WTC11 (cell line): ENCODE data around the gene GOLGA8J. TPM values are rescaled to one million over a fixed set of nuclear protein-coding genes. Genes with fewer than 3 reads are reported as not detected.

Experiments
- ATAC-seq: fragments of 200-7000 bp; cut with Tn5 transposase; 2 replicates; pipeline ENCODE4 v1.10.0; 2021; ENCODE audit warnings: mild to moderate bottlenecking, moderate library complexity
- CTCF ChIA-PET: fragments of 300-600 bp; sonication (Branson Sonifier 250); formaldehyde crosslinking; loops from one replicate; lab custom pipeline; 2021; ENCODE audit warnings: antibody characterized with exemption; lab: Charles Lee
- POLR2A ChIA-PET: fragments of 350-600 bp; sonication (Branson Sonifier 250); formaldehyde crosslinking; loops from one replicate; lab custom pipeline; 2021; ENCODE audit warnings: antibody characterized with exemption; lab: Charles Lee
- DNase-seq: peaks from one replicate; pipeline ENCODE4 v3.0.0; 2021; ENCODE audit warnings: low spot score
- H3K27ac Mint-ChIP-seq: 2 replicates; pipeline ENCODE4 v1.8.0; 2021; ENCODE audit warnings: mixed read lengths
- H3K27me3 Mint-ChIP-seq: 2 replicates; pipeline ENCODE4 v1.8.0; 2021; ENCODE audit warnings: low read depth, mild to moderate bottlenecking, moderate library complexity, mixed read lengths
- H3K36me3 Mint-ChIP-seq: 2 replicates; pipeline ENCODE4 v1.8.0; 2021; ENCODE audit warnings: mixed read lengths
- H3K4me1 Mint-ChIP-seq: 2 replicates; pipeline ENCODE4 v1.8.0; 2022; ENCODE audit warnings: mixed read lengths
- H3K4me3 Mint-ChIP-seq: 2 replicates; pipeline ENCODE4 v1.8.0; 2021; ENCODE audit warnings: mild to moderate bottlenecking, moderate library complexity, mixed read lengths
- H3K9me3 Mint-ChIP-seq: 2 replicates; pipeline ENCODE4 v1.8.0; 2021; ENCODE audit warnings: mixed read lengths
- ATF1 ChIP-seq: sonication (generic); formaldehyde crosslinking; IDR thresholded peaks from 2 replicates; pipeline ENCODE4 v1.8.1; 2023; ENCODE audit warnings: mild to moderate bottlenecking, moderate library complexity, missing genetic modification reagents
- GABPB1 ChIP-seq: sonication (generic); formaldehyde crosslinking; IDR thresholded peaks from 2 replicates; pipeline ENCODE4 v1.8.1; 2023; ENCODE audit warnings: mild to moderate bottlenecking, missing genetic modification reagents
- HMGA2 ChIP-seq: fragments of 250-450 bp; sonication (Bioruptor Pico); IDR thresholded peaks from 2 replicates; pipeline ENCODE4 v1.4.0; 2021; ENCODE audit warnings: mild to moderate bottlenecking, moderate library complexity
- MXD4 ChIP-seq: fragments of 250-450 bp; sonication (Bioruptor Pico); IDR thresholded peaks from 2 replicates; pipeline ENCODE4 v1.8.0; 2021; ENCODE audit warnings: mild to moderate bottlenecking, moderate library complexity, borderline replicate concordance
- NR2C2 ChIP-seq: sonication (generic); formaldehyde crosslinking; IDR thresholded peaks from 2 replicates; pipeline ENCODE4 v1.8.0; 2022; ENCODE audit warnings: mild to moderate bottlenecking, missing genetic modification reagents
- PRRX2 ChIP-seq: fragments of 250-450 bp; sonication (Bioruptor Pico); IDR thresholded peaks from 2 replicates; pipeline ENCODE4 v1.8.0; 2021; ENCODE audit warnings: mild to moderate bottlenecking
- RELA ChIP-seq: sonication (generic); formaldehyde crosslinking; IDR thresholded peaks from 2 replicates; pipeline ENCODE4 v1.8.1; 2022; ENCODE audit warnings: missing genetic modification reagents, mild to moderate bottlenecking, borderline replicate concordance
- ZNF423 ChIP-seq: fragments of 250-450 bp; sonication (Bioruptor Pico); IDR thresholded peaks from 2 replicates; pipeline ENCODE4 v2.1.2; 2022; ENCODE audit warnings: mild to moderate bottlenecking, moderate library complexity
- total RNA-seq: library from RNA; stranded (reverse); gene quantifications from 3 replicates; pipeline ENCODE4 v1.2.3, GENCODE V29; 2021
- TF ChIP-seq, protein P1 (sequence below): sonication (generic); formaldehyde crosslinking; IDR thresholded peaks from 2 replicates; pipeline ENCODE4 v1.8.0; 2023; ENCODE audit warnings: missing genetic modification reagents, mild to moderate bottlenecking, borderline replicate concordance
- TF ChIP-seq, protein P2 (sequence below): sonication (generic); formaldehyde crosslinking; IDR thresholded peaks from 2 replicates; pipeline ENCODE4 v1.8.1; 2022; ENCODE audit warnings: mild to moderate bottlenecking, moderate library complexity, missing genetic modification reagents
- TF ChIP-seq, protein P3 (sequence below): sonication (generic); formaldehyde crosslinking; IDR thresholded peaks from 2 replicates; pipeline ENCODE4 v1.8.1; 2023; ENCODE audit warnings: mild to moderate bottlenecking, missing genetic modification reagents
- TF ChIP-seq, protein P4 (sequence below): fragments of 250-450 bp; sonication (Bioruptor Pico); IDR thresholded peaks from 2 replicates; pipeline ENCODE4 v1.9.0; 2021; ENCODE audit warnings: mild to moderate bottlenecking
- TF ChIP-seq, protein P5 (sequence below): sonication (generic); formaldehyde crosslinking; IDR thresholded peaks from 2 replicates; pipeline ENCODE4 v1.8.1; 2022; ENCODE audit warnings: mild to moderate bottlenecking, missing genetic modification reagents, moderate library complexity, borderline replicate concordance
- TF ChIP-seq, protein P6 (sequence below): fragments of 250-450 bp; sonication (Bioruptor Pico); IDR thresholded peaks from 2 replicates; pipeline ENCODE4 v1.8.0; 2021; ENCODE audit warnings: mild to moderate bottlenecking
- TF ChIP-seq, protein P7 (sequence below): fragments of 250-450 bp; sonication (Bioruptor Pico); conservative IDR thresholded peaks from 2 replicates; pipeline ENCODE4 v1.9.0; 2021; ENCODE audit warnings: mild to moderate bottlenecking

GOLGA8J gene
- total RNA-seq, 1 experiment from 2014 or later, result 0.33 TPM

DNA sequence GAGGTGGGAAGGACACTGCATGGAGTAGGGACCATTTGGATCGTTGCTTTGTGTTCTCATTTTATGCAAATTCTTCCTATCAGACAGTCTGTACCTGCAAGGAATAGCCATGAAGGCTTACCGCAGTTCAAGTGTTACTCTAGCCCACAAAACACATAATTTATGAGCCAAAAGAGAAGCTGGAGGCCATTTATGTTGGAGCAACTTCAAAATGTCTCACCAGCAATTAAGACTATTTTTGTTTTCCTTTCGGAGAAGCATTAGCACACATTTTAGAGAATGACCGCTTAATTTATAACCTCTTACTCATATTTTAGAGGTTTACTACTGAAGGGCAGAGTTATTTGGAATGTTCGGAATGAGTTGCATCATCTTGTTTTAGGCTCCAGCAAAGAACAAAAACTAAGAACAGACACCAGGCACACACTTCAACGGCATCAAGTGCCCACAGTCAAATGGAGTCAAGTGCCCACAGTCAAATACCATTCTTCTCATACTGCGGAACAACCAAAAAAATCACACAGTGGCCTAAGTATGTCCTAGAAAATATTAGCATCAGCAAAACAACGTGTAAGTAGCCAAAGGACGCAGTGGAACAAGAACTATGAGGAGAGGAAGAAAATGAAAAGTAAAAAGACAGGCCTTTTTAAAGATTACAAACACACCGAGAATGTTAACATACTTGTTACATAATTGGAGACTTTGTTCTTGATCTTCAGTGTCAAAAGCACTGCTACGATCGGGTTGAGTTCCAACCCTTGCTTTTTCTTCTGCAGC is 17.5 kb upstream of the GOLGA8J start (continued):
- TF ChIP-seq, protein P1, sequence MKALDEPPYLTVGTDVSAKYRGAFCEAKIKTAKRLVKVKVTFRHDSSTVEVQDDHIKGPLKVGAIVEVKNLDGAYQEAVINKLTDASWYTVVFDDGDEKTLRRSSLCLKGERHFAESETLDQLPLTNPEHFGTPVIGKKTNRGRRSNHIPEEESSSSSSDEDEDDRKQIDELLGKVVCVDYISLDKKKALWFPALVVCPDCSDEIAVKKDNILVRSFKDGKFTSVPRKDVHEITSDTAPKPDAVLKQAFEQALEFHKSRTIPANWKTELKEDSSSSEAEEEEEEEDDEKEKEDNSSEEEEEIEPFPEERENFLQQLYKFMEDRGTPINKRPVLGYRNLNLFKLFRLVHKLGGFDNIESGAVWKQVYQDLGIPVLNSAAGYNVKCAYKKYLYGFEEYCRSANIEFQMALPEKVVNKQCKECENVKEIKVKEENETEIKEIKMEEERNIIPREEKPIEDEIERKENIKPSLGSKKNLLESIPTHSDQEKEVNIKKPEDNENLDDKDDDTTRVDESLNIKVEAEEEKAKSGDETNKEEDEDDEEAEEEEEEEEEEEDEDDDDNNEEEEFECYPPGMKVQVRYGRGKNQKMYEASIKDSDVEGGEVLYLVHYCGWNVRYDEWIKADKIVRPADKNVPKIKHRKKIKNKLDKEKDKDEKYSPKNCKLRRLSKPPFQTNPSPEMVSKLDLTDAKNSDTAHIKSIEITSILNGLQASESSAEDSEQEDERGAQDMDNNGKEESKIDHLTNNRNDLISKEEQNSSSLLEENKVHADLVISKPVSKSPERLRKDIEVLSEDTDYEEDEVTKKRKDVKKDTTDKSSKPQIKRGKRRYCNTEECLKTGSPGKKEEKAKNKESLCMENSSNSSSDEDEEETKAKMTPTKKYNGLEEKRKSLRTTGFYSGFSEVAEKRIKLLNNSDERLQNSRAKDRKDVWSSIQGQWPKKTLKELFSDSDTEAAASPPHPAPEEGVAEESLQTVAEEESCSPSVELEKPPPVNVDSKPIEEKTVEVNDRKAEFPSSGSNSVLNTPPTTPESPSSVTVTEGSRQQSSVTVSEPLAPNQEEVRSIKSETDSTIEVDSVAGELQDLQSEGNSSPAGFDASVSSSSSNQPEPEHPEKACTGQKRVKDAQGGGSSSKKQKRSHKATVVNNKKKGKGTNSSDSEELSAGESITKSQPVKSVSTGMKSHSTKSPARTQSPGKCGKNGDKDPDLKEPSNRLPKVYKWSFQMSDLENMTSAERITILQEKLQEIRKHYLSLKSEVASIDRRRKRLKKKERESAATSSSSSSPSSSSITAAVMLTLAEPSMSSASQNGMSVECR, result no peak
- TF ChIP-seq, protein P2, sequence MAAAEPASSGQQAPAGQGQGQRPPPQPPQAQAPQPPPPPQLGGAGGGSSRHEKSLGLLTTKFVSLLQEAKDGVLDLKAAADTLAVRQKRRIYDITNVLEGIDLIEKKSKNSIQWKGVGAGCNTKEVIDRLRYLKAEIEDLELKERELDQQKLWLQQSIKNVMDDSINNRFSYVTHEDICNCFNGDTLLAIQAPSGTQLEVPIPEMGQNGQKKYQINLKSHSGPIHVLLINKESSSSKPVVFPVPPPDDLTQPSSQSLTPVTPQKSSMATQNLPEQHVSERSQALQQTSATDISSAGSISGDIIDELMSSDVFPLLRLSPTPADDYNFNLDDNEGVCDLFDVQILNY (CRISPR knock-in tag), result no peak
- TF ChIP-seq, protein P3, sequence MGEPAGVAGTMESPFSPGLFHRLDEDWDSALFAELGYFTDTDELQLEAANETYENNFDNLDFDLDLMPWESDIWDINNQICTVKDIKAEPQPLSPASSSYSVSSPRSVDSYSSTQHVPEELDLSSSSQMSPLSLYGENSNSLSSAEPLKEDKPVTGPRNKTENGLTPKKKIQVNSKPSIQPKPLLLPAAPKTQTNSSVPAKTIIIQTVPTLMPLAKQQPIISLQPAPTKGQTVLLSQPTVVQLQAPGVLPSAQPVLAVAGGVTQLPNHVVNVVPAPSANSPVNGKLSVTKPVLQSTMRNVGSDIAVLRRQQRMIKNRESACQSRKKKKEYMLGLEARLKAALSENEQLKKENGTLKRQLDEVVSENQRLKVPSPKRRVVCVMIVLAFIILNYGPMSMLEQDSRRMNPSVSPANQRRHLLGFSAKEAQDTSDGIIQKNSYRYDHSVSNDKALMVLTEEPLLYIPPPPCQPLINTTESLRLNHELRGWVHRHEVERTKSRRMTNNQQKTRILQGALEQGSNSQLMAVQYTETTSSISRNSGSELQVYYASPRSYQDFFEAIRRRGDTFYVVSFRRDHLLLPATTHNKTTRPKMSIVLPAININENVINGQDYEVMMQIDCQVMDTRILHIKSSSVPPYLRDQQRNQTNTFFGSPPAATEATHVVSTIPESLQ (CRISPR knock-in tag), result no peak
- no peak for TF ChIP-seq MXD4 (CRISPR knock-in tag)

DNA sequence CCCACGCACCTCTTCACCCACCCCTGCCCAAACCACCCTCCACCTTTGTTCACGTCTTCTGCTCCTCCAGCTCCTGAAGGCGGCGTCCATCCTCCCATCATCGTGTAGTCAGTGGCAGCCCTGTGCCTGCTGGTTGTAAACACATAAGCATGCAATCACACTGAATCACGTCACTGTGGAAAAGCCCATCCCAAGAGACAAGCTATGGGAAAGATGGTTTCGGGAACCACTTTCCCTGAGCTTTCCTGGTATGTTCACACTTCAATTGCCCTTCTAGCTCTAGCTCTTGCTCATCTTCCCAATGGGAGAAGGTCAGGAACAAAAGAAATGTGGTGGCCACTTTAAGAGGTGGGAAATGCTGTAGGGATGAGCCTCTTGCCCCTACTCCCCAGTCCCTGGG is 14.4 kb upstream of the GOLGA8J start:
- ATAC-seq (no peak), DNase-seq (no peak)
- Mint-ChIP-seq H3K27ac (no peak overlapping the region), H3K9me3 (no peaks in the 10 kb centered on the region; the same call in 1 of the 2 replicates), H3K4me3 (no peak overlapping the region), H3K4me1 (peaks cover 3% of the 10 kb centered on the region), H3K36me3 (no peaks in the 10 kb centered on the region), H3K27me3 (peaks cover 3% of the 10 kb centered on the region; the same call in 1 of the 2 replicates)
- CTCF ChIA-PET, result no interaction called here
- POLR2A ChIA-PET, result no interaction called here
- TF ChIP-seq, protein P4, sequence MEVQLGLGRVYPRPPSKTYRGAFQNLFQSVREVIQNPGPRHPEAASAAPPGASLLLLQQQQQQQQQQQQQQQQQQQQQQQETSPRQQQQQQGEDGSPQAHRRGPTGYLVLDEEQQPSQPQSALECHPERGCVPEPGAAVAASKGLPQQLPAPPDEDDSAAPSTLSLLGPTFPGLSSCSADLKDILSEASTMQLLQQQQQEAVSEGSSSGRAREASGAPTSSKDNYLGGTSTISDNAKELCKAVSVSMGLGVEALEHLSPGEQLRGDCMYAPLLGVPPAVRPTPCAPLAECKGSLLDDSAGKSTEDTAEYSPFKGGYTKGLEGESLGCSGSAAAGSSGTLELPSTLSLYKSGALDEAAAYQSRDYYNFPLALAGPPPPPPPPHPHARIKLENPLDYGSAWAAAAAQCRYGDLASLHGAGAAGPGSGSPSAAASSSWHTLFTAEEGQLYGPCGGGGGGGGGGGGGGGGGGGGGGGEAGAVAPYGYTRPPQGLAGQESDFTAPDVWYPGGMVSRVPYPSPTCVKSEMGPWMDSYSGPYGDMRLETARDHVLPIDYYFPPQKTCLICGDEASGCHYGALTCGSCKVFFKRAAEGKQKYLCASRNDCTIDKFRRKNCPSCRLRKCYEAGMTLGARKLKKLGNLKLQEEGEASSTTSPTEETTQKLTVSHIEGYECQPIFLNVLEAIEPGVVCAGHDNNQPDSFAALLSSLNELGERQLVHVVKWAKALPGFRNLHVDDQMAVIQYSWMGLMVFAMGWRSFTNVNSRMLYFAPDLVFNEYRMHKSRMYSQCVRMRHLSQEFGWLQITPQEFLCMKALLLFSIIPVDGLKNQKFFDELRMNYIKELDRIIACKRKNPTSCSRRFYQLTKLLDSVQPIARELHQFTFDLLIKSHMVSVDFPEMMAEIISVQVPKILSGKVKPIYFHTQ (CRISPR knock-in tag), result no peak
- TF ChIP-seq, protein P5, sequence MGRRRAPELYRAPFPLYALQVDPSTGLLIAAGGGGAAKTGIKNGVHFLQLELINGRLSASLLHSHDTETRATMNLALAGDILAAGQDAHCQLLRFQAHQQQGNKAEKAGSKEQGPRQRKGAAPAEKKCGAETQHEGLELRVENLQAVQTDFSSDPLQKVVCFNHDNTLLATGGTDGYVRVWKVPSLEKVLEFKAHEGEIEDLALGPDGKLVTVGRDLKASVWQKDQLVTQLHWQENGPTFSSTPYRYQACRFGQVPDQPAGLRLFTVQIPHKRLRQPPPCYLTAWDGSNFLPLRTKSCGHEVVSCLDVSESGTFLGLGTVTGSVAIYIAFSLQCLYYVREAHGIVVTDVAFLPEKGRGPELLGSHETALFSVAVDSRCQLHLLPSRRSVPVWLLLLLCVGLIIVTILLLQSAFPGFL (CRISPR knock-in tag), result no peak
- TF ChIP-seq NR2C2 (CRISPR knock-in tag), result no peak
- no peak for TF ChIP-seq GABPB1 (CRISPR knock-in tag)
- TF ChIP-seq ZNF423, result no peak
- TF ChIP-seq, protein P6, sequence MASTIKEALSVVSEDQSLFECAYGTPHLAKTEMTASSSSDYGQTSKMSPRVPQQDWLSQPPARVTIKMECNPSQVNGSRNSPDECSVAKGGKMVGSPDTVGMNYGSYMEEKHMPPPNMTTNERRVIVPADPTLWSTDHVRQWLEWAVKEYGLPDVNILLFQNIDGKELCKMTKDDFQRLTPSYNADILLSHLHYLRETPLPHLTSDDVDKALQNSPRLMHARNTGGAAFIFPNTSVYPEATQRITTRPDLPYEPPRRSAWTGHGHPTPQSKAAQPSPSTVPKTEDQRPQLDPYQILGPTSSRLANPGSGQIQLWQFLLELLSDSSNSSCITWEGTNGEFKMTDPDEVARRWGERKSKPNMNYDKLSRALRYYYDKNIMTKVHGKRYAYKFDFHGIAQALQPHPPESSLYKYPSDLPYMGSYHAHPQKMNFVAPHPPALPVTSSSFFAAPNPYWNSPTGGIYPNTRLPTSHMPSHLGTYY (CRISPR knock-in tag), result no peak
- TF ChIP-seq, protein P3 (CRISPR knock-in tag), result no peak
- TF ChIP-seq, protein P2 (CRISPR knock-in tag), result no peak
- TF ChIP-seq RELA (CRISPR knock-in tag), result no peak
- no peak for TF ChIP-seq HMGA2 (CRISPR knock-in tag)
- TF ChIP-seq ATF1 (CRISPR knock-in tag), result no peak
- TF ChIP-seq, protein P7, sequence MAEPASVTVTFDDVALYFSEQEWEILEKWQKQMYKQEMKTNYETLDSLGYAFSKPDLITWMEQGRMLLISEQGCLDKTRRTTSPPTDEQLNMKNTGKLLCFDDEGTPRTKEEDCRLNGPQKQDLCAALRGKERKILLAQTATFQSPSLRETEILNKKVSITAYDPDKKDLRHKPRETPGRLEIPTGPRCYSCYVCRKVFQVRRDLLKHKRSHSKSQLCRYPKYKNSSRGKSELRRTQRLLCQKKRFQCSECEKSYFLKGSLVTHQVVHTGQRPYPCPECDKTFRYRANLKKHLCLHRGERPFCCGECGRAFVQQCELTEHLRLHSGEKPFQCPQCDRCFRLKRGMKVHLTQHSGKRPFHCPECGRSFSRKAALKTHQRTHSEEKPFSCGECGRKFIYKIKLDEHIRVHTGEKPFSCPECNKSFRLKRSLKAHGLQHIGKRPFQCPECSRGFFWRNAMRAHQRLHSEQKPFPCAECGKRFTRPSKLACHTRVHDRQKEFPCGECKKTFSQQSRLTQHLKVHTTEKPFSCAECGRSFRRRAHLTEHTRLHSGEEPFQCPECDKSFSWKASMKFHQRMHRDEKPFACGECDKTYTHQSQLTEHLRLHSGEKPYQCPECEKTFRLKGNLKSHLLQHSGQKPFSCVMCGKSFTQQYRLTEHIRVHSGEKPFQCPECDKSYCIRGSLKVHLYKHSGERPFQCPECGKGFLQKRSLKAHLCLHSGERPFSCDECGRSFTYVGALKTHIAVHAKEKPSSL (CRISPR knock-in tag), result no peak
- no peak for TF ChIP-seq PRRX2
